Measurements from ENCODE around the gene DBN1.

DBN1 gene

DNA sequence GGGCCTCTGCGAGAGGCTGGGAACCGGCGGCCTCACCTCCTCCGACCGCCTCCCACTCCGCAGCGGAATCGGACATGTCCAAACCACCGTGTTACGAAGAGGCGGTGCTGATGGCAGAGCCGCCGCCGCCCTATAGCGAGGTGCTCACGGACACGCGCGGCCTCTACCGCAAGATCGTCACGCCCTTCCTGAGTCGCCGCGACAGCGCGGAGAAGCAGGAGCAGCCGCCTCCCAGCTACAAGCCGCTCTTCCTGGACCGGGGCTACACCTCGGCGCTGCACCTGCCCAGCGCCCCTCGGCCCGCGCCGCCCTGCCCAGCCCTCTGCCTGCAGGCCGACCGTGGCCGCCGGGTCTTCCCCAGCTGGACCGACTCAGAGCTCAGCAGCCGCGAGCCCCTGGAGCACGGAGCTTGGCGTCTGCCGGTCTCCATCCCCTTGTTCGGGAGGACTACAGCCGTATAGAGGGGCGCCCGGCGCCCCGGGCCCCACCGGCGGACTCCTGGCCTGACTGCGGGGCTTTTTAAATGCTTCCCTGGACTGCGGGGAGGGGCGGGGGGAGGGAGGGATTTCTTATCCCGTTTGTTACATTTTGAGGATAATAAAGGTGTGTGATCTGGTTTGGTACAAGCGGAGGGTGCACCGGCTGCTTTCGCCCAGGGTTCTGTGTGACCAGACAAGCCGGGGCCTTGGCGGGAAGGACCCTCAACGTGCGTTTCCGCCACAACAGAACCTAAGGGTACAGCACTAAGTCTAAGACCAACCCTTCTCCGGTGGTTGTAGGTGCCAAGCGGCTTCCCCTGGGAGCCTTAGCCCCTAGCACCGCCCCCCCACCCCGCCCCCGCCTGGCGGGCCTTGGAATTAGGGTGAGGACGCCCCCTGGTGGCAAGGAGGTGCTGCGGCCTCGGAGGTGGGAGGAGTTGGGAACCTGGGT, 17.5 kb downstream of the DBN1 start:
- peak; percentile 96 for DNase-seq

DNA sequence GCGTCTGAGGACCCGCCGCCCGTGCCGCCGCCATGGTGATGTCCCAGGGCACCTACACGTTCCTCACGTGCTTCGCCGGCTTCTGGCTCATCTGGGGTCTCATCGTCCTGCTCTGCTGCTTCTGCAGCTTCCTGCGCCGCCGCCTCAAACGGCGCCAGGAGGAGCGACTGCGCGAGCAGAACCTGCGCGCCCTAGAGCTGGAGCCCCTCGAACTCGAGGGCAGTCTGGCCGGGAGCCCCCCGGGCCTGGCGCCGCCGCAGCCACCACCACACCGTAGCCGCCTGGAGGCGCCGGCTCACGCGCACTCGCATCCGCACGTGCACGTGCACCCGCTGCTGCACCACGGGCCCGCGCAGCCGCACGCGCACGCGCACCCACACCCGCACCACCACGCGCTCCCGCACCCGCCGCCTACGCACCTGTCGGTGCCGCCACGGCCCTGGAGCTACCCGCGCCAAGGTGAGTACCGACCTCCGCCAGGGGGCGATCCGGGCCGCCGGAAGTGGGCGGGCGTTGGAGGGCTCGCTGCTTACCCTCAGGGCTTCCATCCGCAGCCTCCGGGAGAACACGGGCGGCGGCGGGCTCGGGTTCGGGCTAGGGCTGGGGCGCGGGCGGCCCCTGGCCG, 18.3 kb downstream of the DBN1 start:
- peak; percentile 89 for DNase-seq

DNA sequence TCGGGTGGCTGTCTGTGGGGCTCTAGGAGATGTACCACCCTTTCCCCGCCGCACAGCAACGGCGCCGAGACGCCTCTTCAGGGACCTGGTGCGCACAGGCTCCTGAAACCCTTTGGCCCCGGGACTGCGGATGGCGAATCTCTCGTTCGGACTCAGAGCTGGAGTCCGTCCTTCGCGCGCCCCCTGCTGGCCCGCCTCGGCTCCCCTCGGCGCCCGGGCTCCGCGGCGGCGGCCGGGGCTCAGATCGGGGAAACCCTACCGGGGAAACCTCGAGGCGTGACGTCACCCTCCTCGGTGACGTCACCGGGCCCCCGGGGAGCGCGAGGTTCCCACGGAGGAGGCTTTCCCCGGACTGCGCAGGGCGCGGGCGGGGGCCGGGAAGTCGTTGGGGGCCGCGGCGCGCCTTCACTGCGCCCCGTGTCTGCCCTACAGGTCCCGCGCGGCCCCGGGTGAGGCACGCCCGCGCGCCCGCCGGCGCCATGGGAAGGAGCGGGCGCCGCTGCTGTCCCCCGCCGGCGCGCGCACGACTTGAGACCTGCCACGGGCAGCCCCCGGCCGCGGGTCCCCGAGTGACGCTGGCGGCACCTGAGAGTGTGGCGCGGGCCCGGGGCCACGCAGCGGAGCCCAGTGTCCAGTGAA, 18.9 kb downstream of the DBN1 start:
- DNase-seq, result peak; percentile 94

DNA sequence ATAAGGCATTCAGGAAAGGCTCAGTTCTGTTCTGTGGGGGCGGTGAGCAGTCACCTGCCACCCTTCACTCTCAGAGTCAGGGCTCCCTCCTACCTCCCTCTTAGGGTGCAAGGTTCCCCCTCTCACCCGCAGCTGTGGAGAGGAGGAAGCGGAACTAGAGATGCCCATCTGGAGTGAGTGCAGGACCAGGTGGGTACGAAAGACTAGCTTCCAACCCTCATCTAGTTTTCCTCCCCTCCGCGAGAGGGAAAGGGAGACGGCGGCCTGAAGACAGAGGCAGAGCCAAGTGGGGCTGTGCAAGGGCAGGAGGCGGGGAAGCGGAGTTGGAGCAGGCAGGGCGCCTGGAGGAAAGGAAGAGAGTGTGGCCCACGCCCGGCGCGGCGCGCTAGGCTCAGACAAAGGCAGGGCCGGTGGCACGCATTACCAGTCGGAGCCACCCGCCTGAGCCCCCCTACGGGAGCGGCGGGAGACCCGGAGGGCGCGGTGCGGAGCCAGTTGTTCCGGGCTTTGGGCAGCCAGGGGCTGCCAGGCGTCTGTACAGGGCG, 19.5 kb downstream of the DBN1 start:
- DNase-seq, result no peak

DNA sequence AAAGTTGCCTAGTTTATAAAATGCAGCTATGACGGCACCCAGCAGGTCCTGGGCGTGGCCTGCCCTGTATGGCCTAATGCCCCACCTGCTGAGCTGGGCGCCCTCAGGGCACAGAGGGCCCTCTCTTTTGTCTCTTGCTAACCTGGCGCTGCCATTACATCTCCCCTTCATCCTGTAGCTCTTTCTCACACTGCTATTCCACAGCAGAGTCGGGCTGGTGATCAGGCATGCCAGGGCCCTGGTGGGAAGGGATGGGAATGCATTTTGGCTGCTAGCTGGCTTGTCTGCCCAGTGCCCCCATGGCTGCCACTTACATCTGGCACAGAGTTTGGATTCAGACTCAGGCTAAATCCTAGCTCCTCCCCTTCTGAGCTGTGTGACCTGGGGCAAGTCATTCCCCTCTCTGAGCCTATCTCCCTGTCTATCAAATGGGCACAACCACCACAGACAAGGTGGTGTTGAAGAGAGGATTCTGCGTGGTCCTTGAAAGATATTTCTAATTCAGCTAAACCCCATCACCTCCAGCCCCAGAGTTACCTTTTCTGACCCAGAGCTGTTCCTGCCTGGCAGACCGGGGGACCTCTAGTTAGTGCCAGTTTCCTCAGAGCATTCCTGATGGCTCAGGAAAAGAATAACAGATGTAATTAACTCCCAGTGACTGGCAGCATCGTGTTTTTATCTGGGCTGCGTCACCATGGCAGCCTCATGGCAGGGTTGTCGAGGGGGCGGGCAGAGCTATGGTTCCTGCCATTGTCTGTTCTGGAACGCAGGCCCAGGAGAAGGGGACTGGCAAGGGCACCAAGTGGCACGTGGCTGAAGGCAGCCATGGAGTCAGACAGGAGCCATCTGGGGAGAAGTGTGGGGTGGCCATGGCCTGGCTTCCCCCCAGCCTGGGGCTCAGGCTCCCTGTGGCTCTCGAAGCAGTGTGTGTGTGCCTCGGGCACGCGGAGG, 20.5 kb downstream of the DBN1 start:
- no peak for DNase-seq

DNA sequence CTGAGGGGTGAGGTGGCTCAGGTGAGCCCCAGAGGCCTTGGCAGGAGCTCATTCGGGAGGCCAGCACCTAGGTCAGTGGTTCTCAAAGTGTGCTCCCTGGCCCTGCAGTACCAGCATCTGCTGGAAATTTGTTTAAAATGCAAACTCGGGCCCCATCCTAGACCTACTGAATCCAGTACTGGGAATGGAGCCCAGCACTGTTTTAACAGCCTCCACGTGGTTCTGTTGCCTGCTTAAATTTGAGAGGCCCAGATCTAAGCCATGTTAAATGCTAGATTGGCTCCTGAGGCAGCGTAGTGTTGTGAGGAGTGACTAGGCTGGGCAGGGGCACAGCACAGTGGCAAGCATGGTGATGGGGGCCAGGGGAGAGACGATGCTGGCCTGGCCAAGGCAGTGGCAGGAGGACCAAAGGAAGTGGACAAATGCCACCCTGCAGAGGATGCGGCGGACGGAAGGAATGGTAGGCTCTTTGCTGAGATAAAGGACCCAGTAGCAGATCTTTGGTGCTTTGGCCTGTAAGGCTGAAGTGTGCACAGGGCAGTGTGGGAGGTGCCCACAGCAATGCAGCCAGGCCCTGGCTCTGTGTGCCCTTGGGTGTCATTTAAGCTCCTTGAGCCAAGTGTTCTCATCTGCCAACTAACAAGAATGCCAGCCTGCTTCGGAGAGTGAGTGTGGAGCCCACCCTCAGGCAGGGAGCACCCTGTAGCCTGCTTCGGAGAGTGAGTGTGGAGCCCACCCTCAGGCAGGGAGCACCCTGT, 22.6 kb downstream of the DBN1 start:
- no peak for DNase-seq

DNA sequence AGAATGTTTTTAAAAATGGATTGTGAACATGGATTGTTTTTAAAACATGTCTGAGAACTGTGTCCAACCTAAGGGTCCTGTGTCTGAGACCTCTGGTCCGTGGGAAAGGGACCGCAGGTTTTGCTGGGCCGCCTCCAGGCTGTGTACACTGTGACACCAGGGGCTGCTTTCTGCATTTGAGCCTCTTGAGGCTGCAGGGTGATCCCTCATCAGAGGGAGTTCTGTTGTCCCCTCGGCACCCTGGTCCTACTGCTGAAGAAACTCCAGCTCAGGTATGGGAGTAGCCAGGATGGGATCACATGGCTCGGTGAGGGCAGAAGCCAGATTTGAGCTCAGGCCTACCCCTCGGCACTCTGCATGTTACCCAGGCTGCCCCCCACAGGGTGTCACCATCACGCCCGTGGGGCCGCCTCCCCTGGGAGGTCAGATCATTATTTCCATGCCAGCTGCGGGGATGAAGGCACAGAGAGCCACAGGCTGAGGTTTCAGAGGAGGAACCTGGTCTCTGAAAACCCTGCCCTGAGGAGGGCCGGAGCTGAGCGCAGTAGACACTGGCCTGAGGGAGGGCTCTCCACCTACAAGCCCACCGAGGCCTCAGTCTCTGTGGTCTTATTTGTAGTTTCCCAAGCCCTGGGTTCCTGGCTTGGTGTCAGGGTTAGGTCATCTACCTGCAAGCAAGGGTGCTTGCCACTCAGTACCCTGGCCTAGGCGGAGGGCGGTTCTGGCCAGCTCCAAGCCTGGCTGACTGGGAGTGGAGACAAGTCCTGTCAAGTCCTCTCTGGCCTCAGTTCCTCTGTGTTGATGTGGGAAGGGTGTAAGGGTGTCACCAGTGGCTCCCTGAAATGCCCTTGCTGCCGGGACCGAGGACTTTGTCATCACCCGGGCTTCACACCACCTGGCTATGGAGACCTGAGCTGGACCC, 24.0 kb downstream of the DBN1 start:
- no peak for DNase-seq

DNA sequence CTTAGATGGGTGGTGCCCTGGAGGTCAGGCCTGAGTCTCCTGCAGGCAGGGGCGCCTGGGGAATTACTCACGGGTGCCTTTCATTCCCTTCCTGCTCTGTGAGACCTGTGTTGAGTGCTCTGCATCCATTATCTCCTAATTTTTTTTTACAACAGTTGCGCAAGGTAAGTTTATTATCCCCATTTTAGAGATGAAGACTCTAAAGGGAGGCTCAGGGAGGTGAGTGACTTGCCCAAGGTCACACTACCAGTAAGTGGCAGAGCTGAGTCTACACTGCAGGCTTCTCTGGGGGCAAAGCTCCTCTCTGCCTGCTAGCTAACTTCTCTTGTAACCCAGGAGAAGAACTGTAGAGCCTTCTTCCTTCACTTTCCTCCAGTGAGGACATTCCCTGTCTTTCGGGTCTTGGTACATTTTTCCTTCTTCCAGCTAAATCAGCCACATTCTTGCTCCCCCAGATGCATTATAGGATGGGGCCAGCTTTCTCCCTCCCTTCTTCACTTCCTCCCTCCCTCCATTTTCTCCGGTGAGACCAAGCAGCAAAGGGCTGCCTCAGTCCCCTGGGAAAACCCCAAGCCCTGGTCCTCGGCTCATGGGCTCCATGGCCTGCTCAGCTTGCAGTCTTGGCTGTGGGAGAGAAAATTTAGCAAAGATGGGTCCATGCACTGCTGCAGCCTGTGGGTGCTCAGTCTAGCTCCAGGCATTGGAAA, 25.0 kb downstream of the DBN1 start:
- DNase-seq, result no peak

DNA sequence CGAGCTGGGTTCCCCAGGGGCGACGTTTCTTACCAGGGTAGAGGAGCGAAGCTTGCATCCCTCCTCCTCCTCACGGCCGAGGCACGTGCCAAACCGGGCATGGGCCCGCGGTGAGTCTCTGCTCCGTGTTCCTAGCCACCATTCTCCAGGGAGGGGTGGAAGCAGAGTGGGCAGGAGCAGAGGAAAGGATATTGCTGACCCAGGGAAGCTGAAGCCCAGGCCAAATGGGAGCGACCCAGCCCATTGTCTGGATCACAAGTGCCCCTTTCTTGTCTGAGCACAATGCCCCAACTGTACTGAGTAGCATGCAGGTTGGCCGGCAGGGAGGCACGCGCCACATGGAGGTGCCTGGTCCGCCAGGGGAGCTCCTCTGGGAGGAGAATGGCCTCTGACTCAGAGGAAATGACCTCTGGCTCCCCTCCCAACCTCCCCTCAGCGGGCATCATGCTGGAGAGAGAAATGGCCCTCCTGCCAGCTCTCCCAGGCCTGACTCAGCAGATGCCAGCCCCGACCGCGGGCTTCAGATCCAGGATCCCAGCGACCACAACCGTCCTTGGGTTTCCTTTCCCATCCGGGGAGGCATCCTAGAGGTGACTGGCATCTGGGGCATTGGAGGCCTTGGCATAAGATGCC, 25.7 kb downstream of the DBN1 start:
- DNase-seq, result no peak

DNA sequence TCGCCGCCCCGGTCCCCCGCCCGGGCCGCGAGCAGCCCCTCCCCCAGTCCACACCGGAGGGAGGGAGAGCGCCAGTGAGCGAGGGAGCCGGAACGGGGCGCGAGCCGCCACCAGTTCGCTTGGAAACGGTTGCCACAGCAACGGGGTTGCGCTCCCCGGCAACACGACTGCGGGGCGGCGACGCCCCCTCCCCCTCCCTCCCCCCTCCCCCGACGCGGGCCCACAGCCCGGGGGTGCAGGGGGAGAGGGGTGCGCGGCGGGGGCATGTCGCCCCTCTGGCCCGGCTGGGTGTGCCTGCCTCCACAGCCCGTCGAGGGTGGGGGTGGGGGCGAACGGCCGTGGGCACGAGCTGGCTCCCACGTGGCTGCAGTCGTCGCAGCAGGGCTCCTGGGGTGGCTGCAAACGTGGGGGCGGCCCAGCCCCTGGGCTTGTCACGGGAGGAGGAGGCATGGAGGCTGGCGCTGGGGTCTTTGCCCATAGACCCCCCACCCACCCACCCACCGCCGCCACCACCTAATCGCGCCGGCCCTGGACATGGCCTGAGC, 26.3 kb downstream of the DBN1 start:
- DNase-seq, result peak; percentile 55

DNA sequence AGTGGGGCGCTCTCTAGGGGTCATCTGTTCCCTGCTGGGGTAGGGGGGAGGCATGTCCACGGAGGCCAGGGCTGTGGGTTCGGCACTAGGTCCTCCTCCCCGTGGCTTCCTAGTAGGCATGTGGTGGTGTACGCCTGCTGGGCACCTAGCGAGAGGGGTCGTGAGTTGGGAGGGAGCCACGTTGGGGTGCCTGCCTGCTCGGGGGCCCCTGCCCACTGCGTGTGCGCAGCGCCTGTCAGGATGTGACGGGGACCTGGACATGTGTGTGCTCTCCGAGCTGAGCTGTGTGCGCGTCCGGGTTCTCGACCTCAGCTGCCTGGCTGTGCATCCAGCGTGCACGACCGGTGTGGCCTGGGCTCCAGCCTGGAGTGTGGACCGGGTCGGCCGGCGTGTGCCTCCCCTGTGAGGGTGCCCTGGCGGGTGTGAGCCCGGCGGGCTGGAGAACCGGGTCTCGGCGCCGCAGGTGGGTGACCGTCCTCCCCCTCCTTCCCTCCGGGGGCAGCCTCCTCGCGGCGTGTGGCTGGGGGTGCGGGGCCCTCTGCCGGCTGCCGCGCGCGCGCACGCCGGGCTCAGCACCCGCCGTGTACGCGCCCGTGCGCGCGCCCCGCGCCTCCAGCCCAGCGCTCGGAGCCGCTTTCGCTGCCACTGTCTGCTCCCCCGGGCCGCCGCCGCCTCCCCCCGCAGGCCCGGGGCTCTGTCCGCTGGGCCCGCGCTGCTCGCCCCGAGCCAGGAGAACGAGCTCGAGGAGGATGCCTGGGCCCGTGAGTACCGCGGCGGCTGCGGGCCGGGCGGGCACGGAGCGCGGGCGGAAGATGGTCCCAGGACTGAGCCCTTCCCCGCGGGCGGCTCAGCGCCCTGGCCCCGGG, 27.0 kb downstream of the DBN1 start, which contains the start of gene PRR7:
Gene PRR7, plus strand, starts transcription at position 615 of the 866 bp plus-strand sequence. CDS start 8,254 bp downstream, outside the sequence.
- DNase-seq, result peak; percentile 40

DNA sequence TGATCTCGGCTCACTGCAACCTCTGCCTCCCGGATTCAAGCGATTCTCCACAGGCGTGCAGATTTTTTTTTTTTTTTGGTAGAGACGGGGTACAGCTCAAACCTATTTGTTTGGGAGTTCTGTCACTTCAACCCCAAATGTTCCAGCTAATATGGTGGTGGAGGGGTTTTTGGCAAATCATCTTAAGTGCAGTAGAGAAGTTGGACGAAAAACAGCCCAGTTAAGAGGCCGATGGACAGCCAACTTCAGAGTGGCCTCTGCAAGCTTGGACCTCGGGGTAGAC, 27.6 kb downstream of the DBN1 start:
- DNase-seq, result no peak

DNA sequence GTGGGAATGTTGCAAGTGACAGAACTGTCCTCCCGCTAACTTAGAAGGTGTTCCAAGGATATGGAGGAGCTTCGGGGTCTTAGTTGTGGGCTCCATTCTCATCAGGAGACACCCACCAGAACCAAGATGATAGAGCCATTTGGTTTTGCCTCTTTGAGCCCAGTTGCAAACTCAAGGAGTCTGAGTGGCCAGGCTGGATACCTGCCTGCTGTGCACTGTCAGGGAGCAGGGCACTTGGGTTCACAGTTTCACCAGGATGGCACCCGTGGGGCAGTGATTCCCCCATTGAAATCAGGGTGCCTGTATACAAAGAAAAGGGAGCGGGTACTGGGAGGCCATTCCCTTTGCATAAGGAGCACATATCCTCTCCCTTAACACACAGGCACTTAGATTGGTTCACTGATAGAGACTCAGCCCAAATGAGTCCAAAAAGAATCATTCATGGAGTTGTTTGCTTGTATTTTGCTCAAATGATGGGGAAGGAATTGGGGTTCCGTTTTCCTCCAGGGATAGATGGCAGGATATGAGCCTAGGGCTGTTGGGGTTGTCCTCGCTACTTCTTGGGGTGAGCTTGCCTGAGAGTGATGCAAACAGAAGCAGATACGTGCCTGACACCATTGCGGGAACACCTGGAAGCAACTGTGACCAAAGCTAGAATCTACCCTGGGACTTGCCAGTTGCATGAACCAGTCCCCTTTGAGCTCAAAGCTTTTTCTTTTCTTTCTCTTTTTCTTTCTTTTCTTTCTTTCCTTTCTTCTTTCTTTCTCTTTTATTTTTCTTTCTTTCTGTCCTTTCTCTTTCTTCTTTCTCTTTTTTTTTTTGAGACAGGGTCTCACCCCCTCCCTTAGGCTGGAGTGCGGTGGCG, 28.1 kb downstream of the DBN1 start:
- DNase-seq, result peak; percentile 27

DNA sequence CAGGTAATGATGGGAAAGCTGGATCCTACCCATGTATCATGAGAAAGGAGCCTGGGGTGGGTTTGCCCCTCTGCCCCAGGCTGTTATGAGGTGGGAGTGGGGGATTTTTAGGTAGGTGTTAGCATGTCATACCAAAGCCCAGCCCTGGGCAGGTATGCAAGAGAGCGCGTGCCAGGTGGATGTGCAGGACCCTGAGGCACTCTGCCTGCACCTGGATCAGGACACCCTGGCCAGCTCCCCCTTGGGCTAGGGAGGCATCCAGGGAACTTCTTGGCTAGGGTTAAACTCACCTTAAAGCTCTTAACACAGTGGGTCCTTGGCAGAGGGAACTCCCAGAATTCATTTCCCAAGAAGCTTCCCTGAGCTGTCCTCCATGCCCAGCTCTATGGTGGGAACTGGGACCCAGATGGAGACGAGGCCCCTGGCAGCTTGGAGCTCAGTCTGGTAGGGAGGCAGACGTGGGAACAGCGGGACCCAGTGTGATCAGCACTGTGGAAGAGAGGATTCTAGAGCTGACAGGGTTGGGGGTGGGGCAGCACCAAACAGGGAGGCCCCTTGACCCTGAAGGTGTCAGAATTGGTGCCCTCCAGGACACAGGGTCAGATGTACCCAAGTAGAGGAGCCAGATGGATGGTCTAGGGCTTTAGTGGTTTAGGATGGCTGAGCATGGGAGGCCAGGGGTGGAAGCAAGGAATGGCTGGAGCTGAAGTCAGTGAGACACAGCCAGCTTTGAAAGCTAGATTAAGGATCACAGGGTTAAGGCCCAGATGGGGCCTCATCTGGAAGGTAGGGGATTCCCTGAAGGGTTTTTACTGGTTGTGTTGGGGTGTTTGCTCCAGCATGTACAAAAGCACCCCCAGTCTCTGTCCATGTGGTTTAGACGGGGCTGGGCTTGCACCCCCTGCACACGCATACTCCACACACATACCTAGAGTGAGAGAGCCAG, 29.1 kb downstream of the DBN1 start:
- no peak for DNase-seq

DNA sequence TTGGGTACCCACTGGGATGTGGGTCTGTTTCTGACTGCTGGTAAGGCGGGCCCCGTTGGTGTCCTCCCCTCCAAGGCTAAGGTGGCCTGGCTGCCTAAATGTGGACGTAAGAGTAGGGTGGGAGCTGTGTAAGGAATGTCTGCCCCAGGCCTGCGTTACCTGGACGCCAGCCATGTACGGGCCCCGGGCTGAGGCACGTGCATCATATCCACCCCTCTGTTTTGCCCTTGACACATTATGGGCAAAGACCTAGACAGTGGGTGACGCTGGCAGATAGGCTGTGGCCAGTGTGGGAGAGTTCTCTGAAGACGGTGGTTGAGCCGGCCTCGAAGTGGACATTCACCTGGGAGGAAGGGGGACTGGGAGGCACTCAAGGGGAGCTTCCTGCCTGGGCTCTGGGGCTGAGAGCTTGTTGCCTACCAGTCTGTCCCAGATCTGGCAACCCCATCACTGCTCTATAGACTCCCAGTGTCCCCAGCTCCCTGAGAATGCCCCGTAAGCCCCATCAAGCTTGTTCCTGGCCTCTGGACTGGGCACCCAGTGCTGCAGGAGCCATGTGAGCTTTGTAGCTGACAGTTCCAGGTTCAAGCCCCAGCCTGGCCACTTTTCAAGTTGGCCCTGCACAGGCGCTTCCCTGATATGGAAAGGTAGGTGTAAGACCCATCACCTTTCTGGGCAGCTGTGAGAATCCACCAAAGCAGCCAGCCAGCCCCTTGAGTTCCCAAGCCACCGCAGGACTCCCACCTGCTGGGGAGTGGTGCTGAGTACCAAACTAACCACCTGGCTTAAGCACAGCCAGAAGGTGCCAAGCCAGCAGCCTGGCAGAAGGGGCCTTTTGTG, 30.1 kb downstream of the DBN1 start:
- DNase-seq, result no peak

All from effector CD8-positive, alpha-beta T cell (primary cell).